Kidney (tissue), 14 donors: ENCODE data around the gene C19orf12. TPM values are rescaled to one million over a fixed set of nuclear protein-coding genes. Genes with fewer than 3 reads are reported as not detected.

Experiments used
- DNase-seq, 5 donors: peaks; one replicate each; pipeline ENCODE4 v3.0.0-alpha.2; 2013 to 2020
- FAIRE-seq: peaks from 2 replicates; lab custom pipeline; 2012; peaks lifted over from hg19 to GRCh38; lab: Jason Lieb, UNC
- H3K27ac ChIP-seq, 2 donors: one replicate each; pipeline ENCODE4 v1.7.0; 2013; ENCODE audit warnings: low read depth in 2 of 2, low read length in 2 of 2, inconsistent platforms in 1 of 2
- H3K27me3 ChIP-seq: one replicate; pipeline ENCODE4 v1.7.1; 2013; ENCODE audit warnings: low read length, inconsistent platforms; ENCODE audit not compliant: control insufficient read depth, insufficient read depth
- H3K36me3 ChIP-seq, 3 donors: one replicate each; pipeline versions ENCODE4 v1.7.0 to v1.7.1; 2013; ENCODE audit warnings: low read length in 3 of 3, control low read depth in 1 of 3, inconsistent platforms in 1 of 3; ENCODE audit not compliant: insufficient read depth in 3 of 3, control insufficient read depth in 2 of 3
- H3K4me1 ChIP-seq, 3 donors: one replicate each; pipeline versions ENCODE4 v1.7.0 to v1.7.1; 2013; ENCODE audit warnings: low read length in 3 of 3, inconsistent platforms in 1 of 3, low read depth in 1 of 3; ENCODE audit not compliant: control insufficient read depth in 2 of 3, insufficient read depth in 2 of 3
- H3K4me3 ChIP-seq, 3 donors: one replicate each; pipeline versions ENCODE4 v1.7.0 to v1.8.1; 2013; ENCODE audit warnings: low read length in 3 of 3, control low read depth in 1 of 3, inconsistent platforms in 1 of 3
- H3K9ac ChIP-seq, 3 donors: one replicate each; pipeline versions ENCODE4 v1.7.0 to v1.7.1; 2013; ENCODE audit warnings: low read length in 3 of 3, control low read depth in 1 of 3, inconsistent platforms in 1 of 3
- H3K9me3 ChIP-seq, 3 donors: one replicate each; pipeline versions ENCODE4 v1.7.0 to v1.7.1; 2013; ENCODE audit warnings: low read length in 3 of 3, control low read depth in 1 of 3, inconsistent platforms in 1 of 3; ENCODE audit not compliant: control insufficient read depth in 2 of 3, insufficient read depth in 1 of 3
- CTCF ChIP-seq: IDR thresholded peaks from 3 replicates; pipeline ENCODE4 v1.5.1; 2012; ENCODE audit warnings: mild to moderate bottlenecking, moderate library complexity, borderline replicate concordance; ENCODE audit not compliant: insufficient read depth; ENCODE audit errors: extremely low read depth
- intact Hi-C: fragments of 100-400 bp; cut with DNase I; formaldehyde crosslinking; loops from one replicate; pipeline ENCODE4 v1.11.1; 2022
- polyA plus RNA-seq: library from polyadenylated mRNA; stranded (reverse); fragments of 350-450 nt; fragmentation: Illumina TruSeq; extraction: RNeasy Lipid Tissue Mini Kit (QIAGEN cat#74804); gene quantifications from one replicate; pipeline ENCODE4 v1.2.3, GENCODE V29; 2014; ENCODE audit warnings: low read depth, low replicate concordance; ENCODE audit not compliant: insufficient read depth
- total RNA-seq: library from RNA; stranded (reverse); fragmentation: NEBNext Ultra II Directional; extraction: Animal tissue kit (Norgen Biotek cat#: 25700); gene quantifications from one replicate; pipeline ENCODE4 v1.2.1, GENCODE V29; 2021
- donor health status: control.
- donor health status: control.
- donor health status: control.
- donor health status: control.
- donor health status: control.
- donor health status: DM: yes; HTN: yes; CAD: no.
- donor health status: Normal renal cell carcinoma (clear cell type).

Gene C19orf12
- total and polyA plus RNA-seq, 2 donors from 2014 or later: 21.2 to 27.1 TPM

- H3K4me3 ChIP-seq: no peak overlapping the region
- H3K4me1 ChIP-seq: peaks cover 0 to 2% (median 0%) of the 10 kb centered on the region in 3 donors
- DNase-seq (no peak), FAIRE-seq (no peak)
- H3K27ac ChIP-seq: no peak overlapping the region
- no peak for TF ChIP-seq CTCF
- H3K27me3 ChIP-seq: no peaks in the 10 kb centered on the region
- no peak overlapping the region for H3K9ac ChIP-seq
- intact Hi-C loops: no loop called here
- H3K9me3 ChIP-seq: no peaks in the 10 kb centered on the region
- H3K36me3 ChIP-seq: no peaks in the 10 kb centered on the region
Measured at GRCh38 chr19:29700498-29700897, 14.6 kb downstream of the C19orf12 start.

DNA sequence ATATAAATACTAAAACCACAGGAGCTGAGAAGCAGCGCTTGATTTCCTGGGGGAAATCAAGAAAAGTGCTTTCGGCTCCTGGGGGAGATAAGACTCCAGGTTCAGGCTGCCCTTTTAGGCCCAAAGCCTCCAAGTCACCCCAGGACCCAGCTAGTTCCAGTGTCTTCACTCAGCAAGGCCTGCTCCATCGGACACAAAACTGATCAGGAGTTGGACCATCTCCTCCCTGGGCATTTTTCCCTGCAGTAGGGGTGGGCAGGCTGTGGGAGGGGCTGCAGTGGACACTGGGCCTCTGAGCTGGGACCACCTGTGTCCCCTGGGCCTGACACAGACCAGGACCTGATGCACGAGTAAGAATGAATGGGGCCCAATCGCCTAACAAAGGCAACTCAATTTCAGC lies 15.2 kb downstream of the C19orf12 start:
- intact Hi-C loops: no loop called here
- Histone ChIP-seq H3K4me1 (peaks cover 0 to 2% (median 0%) of the 10 kb centered on the region in 3 donors), H3K4me3 (no peak overlapping the region), H3K27ac (no peak overlapping the region), H3K9me3 (no peaks in the 10 kb centered on the region), H3K9ac (no peak overlapping the region), H3K27me3 (no peaks in the 10 kb centered on the region), H3K36me3 (no peaks in the 10 kb centered on the region)
- TF ChIP-seq CTCF: no peak
- FAIRE-seq (no peak), DNase-seq (peak in 1 of 5 donors; percentile 31)

GRCh38 chr19:29697523-29698261 lies 17.4 kb downstream of the C19orf12 start:
- intact Hi-C loops: no loop called here
- no peak for FAIRE-seq
- peak in 1 of 5 donors; percentile 70 for DNase-seq

More at GRCh38 chr19:29697523-29698261, 17.4 kb downstream of the C19orf12 start:
- no peak overlapping the region for H3K9ac ChIP-seq
- no peaks in the 10 kb centered on the region for H3K4me1 ChIP-seq
- no peaks in the 10 kb centered on the region for H3K9me3 ChIP-seq
- no peak overlapping the region for H3K27ac ChIP-seq
- TF ChIP-seq CTCF: no peak
- H3K36me3 ChIP-seq: no peaks in the 10 kb centered on the region
- H3K4me3 ChIP-seq: no peak overlapping the region
- no peaks in the 10 kb centered on the region for H3K27me3 ChIP-seq
